A172 (cell line): ENCODE results near the gene XRCC3. TPM values are rescaled to one million over a fixed set of nuclear protein-coding genes. Genes with fewer than 3 reads are reported as not detected.
A peak's percentile ranks its signal among the peaks of the same experiment; 100 is the strongest.

Source experiments
- DNase-seq: peaks from one replicate; pipeline ENCODE4 v3.0.0-alpha.2; 2015; ENCODE audit warnings: low spot score
- total RNA-seq: library from RNA; depleted of rRNA; stranded (reverse); fragments of >200 nt; shearing (Covaris generic); gene quantifications from 2 replicates; pipeline ENCODE4 v1.2.3, GENCODE V29; 2014

XRCC3 gene
- total RNA-seq, 1 experiment from 2014 or later = 24.5 TPM

- DNase-seq = no peak
These were observed 11.2 kb upstream of the XRCC3 start for GRCh38 chr14:103726474-103726873.

DNA sequence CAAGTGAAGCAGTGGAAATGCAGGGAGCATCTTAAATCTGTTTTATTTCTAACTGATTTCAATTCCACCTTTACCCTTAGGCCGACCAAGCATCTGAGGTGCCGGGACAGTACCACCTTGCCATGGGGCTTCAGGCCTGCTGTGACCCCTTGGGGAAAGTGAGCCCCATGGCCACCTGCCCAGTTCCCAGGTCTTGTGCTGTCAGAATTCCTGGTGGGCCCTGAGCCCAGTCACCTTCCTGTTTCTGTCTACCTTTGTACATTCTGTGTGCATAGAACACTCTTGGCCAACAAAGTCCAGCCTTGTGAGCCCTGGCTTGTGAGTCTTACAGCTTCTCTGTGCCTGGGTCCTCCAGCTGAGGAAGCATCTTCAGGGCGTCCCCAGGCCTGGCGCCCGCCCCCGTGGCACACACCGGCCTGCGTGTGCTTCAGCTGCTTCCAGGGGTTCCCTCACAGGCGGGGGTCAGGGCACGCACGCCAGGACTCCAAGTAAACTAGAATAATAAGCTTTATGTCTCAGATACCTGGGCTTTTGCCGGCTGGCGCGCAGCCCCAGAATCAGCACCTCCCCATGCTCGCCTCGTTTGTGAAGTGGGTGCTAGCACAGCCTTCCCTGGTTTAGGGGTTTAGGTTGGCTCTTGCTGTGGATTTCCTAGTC lies 10.6 kb upstream of the XRCC3 start:
- DNase-seq = no peak

DNA sequence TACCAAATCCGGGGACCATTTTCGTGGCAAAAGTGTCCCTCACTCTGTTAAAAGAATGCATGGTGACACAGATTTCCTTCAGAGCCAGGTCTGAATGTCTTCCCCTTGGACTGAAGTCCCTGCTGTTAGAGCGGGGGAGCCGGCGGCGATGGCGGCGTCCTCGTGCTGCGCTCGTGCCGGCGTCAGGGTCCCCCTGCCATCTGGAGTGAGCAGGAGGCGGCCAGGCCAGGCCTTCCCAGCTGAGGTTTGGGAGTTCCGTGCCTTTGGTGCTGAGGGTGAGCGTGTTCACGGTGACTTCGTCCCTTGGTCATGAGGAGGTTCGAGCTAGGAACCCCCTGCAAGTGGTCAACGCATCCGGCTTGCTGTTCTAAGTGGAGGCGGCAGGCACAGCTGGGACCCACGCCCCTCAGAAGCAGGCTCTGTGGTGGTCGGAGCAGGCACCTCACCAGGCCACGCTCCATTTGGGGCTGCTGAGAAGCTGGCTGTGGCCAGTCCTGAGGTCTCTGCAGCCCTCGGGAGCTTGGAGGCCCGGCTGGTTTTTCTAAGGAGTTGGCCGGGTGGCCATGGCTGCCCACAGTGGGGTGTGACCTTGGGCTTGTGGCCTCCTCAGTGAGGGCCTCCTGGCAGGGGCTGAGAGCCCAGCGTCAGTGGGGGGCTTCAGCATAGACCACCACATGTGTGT lies 9.9 kb upstream of the XRCC3 start:
- no peak for DNase-seq

GRCh38 chr14:103724116-103724515 lies 8.9 kb upstream of the XRCC3 start:
- no peak for DNase-seq

DNA sequence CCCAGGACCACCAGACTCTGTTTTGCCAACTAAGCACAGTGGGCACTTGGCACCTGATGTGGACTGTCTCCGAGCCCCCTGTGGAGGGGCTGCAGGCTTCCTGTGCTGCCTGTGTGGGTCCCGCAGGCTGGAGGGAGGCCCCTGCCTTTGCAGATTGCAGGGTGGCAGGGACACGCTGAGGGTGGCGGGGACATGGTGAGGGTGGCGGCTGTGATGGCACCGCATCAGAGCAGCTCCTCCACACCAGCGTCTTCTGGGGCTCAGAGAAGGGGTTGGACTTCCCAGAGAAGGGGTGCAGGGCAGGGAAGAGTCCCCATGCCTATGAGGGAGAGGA lies 8.5 kb upstream of the XRCC3 start:
- no peak for DNase-seq

DNA sequence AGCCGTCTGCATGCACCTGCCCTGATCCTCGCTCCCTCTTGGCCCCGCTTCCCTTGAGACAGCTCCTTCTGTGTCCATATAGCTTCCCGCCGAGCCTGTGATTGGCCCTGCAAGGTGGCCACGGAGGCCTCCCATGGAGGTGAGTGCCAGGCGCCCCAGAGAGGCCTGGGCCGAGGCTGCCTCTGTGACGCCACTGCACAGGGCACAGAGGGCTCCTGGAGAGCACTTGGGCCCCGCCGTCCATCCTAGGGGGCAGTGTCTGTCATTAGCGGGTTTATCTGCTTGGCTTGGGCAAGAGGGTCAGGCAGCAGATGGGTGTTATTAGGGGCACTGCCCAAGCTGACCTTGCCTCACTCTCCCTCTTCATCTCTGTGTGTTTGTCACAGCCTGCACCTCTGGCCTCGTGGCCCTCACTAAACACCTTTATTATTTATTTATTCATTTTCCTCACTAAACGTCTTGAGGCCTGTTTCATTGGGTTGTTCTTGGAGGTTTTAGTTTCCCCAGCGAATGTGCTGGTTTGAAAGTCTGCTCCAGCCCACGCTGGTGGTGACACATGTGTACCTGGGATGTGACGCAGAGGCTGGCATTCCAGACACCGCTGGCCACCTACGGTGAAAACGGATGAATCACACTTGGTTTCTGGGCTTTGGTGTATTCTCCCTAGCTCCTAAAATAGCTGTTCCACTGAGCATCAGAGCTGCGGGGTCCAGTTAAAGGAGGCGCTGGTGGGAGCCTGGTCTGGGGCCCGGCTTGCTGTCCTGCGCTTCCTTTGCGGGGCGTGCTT lies 6.3 kb upstream of the XRCC3 start:
- peak; percentile 75 for DNase-seq

GRCh38 chr14:103719751-103720150 lies 4.5 kb upstream of the XRCC3 start:
- DNase-seq = no peak

GRCh38 chr14:103718572-103718971 lies 3.3 kb upstream of the XRCC3 start:
- DNase-seq = no peak

GRCh38 chr14:103716899-103717411 lies 1.7 kb upstream of the XRCC3 start:
- DNase-seq = no peak

DNA sequence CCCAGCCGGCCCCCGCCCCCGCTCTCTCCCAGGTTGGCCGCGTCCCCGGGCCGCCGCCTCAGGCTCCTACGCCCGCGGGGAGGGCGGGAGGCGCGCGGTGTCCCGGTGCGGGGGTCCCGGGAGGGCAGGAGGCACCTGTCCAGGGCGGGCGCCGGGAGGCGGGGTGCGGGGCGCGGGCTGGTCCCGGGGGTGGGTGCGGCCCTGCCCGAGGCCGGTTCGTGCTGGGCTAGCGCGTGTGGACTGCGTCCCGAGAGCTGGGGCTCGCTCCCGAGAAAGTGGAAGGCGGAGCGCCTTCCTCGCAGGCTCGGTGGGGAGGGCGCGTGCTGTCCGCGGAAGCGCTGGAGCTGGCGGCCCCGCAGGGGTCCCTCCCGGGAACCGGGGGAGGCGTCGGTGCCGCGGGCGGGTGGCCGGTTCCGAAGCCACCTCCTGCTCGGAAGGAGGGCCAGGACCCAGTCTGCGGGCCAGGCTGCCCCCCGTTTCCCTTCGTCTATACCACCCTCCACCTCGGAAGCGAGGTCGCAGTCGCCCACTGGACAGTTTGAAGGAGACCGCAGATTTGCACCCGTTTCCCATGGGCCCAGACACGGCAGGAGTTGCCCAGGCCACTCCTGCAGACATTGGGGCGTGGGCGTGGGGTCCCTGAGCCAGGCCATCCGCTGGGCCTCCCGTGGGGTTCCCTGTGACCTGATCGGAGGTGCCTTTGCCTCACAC lies 995 bp upstream of the XRCC3 start:
- DNase-seq = no peak

GRCh38 chr14:103714063-103714724 lies 1.1 kb downstream of the XRCC3 start:
- no peak for DNase-seq

DNA sequence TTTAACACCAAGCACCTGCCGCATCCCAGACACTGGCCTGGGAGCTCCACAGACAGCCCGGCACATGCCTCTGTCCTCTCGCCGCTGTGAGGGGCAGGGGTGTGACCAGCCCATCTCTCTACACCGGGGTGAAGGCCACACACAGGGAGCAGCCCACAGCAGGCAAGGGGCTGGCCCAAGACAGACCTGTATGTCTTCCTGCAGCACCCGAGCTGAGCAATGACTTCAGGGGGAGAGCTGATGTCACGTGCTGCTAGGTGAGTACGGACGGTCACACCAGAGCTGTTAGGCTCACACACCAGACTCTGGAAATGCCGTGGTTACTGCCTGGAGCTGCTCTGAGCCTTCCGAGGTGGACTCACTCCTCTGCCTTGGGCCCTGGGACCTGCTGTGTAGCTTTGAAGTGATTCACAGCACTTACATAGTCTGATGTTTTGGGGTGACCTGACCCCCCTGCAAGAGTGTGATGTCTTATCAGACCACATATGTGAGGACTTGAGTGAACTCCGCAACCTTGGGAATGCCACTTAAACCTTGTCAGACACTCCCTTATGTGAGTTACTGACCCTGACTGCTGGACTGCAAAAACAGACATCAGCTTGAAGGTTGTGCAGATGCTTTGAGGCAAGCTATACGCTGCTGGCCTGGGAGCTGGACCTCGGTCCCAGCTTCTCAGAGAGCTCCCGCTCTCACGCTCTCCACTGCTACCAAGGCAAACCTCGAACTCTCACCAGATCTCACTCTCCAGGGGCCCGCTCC lies 1.8 kb downstream of the XRCC3 start:
- no peak for DNase-seq

DNA sequence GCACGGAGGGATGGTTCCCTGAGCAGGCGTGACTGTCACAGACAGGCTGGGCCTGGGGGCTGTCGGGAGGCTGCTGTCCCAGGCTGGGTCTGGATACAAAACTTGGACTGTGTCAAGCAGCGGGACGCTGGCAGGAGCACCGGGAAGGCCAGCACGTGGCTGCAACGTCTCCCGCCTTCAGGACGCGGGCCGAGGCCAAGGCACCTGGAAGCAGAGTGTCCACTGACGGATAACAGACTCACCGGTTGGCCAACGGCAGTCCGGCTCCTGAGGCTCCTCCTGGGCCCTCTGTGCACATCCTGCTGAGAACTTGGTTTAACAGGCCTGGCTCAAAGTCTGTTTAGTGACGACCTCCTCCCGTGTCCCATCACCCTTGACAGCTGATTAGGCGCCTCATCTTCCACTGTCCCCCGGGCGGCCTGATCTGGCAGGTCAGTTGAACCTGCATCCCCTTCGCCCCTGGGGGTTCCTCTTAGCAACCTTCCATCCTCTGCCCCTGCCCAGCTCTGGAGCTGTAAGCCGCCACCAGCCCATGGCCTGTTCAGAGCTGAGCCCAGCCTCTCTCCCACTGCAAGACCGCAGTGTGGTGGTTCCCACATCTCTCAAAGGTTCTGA lies 2.5 kb downstream of the XRCC3 start:
- DNase-seq = no peak

DNA sequence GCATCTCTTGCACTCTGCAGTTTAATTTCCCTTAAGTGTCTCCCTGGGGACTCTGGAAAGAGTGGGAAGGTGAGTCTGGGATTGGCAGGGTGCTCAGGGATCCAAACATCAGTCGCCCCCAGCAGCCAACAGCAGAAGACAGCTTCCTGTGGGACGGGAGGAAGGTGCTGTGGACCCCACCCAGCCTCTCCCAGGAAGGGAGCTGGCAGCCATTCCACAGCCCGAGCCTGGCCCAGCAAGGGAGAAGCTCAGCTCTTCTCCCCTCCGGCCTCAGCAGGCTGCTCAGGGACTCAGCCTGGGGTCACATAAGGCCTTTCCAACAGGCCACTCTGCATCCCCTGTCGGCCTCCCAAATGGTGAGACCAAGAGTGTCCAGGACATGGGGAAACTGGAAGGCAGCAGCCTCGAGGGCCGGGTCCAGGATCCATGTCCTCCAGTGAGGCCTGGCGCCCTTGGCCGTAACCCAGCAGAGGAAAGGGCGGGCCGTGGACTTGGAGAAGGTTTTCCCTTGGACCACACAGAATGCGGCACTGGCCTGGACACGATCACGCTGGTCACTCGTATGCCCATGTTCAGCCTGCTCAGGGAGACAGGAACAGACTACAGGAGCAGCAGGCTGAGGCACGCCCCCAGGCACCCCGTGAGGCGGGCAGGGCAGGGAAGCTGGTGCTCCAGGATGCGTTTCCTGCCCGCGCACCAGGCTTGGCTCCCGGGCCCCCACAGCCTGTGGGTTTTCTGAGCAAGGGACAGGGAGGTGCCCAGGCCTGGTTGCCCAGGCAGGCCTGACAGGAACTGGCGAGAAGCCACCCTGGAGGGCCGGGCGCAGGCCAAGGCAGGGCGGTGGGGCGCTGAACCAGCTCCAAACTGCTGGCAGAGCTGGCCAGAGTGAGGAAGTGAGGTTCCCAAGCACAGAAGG lies 3.5 kb downstream of the XRCC3 start:
- peak; percentile 51 for DNase-seq

DNA sequence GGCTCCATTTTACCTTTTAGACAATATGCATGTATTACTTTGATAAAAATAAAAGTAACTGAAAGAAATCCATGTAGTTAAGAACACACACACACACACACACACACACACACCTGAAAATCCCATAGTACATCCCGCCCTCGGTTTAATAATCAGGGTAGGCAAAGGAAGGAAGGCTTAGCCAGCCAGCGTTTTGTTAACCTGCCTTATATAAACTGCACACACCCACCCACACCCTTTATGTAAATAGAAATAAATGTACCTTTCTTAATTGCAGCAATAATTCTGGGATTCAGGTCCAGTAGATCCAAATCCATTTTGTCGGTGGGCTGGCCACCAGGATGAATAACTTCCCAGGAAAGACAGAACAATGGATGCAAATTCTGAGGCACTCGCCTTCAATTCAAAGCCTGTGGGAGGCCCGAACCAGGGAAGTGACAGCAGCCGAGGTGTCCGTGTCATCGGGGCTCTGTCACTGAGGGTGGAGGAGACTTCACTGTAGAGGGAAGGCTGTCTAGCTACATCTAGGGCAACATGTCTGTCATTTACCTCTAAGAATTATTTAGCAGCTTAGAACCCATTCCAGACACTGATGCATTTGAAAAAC lies 4.4 kb downstream of the XRCC3 start:
- no peak for DNase-seq

- DNase-seq = no peak
These were observed 5.4 kb downstream of the XRCC3 start for GRCh38 chr14:103709814-103710213.

GRCh38 chr14:103708750-103709187 lies 6.5 kb downstream of the XRCC3 start:
- no peak for DNase-seq

GRCh38 chr14:103707329-103708263 lies 7.7 kb downstream of the XRCC3 start:
- no peak for DNase-seq
